ENCODE measurements around the gene ARID4A.

The ARID4A gene

DNA sequence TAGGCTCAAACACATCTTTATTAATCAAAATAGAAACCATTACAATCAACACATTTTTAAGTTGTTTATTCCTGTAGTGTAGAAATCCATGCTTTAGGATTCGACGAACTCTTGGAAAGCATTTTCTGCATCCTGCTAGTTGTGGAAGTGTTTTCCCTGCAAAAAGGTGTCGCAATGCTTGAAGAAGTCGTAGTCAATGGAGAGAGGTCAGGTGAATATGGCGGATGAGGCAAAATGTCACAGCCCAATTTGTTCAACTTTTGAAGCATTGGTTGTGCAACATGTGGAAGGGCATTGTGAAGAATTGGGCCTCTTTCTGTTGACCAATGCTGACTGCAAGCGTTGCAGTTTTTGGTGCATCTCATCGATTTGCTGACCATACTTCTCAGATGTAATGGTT, 4.2 kb upstream of the ARID4A start:
- Histone ChIP-seq H3K9ac (ENCODE audit: low read depth, low read length, poor library complexity) (no peak overlapping the region), H3K79me1 (ENCODE audit: low read depth, low read length) (peaks cover 9% of the 10 kb centered on the region), H4K8ac (ENCODE audit: low read depth, low read length) (no peak overlapping the region), H2BK5ac (ENCODE audit: low read length) (no peak overlapping the region), H3K4me1 (ENCODE audit: control insufficient read depth in 2 of 2, insufficient read depth in 1 of 2, low read depth in 1 of 2, low read length in 2 of 2) (peaks cover 0 to 4% of the 10 kb centered on the region in 2 donors), H2BK15ac (ENCODE audit: low read length) (no peak overlapping the region), H3K4ac (ENCODE audit: low read length) (no peak overlapping the region), H3K4me2 (ENCODE audit: insufficient read depth, low read length, poor library complexity, severe bottlenecking) (no peak overlapping the region), H3K4me3 (ENCODE audit: low read length in 2 of 2) (no peak overlapping the region), H2AK5ac (ENCODE audit: low read depth, low read length) (no peak overlapping the region), H4K91ac (ENCODE audit: low read depth, low read length, poor library complexity) (no peak overlapping the region), H3K36me3 (replicated peaks in 1 of 2; ENCODE audit: control insufficient read depth in 2 of 2, insufficient read depth in 2 of 2, low read length in 2 of 2) (peaks cover 9 to 69% of the 10 kb centered on the region in 2 donors), H3K18ac (ENCODE audit: low read length) (no peak overlapping the region), H3K9me3 (replicated peaks in 1 of 2; ENCODE audit: control insufficient read depth in 2 of 2, insufficient read depth in 1 of 2, low read depth in 1 of 2, low read length in 2 of 2) (no peaks in the 10 kb centered on the region), H2BK120ac (ENCODE audit: low read depth, low read length) (no peak overlapping the region), H3K14ac (ENCODE audit: low read length) (no peak overlapping the region), H2BK12ac (ENCODE audit: low read length) (no peak overlapping the region), H3K23ac (ENCODE audit: low read depth, low read length, poor library complexity) (no peak overlapping the region), H2AFZ (ENCODE audit: low read length) (no peak overlapping the region), H3K27me3 (ENCODE audit: control insufficient read depth in 3 of 3, insufficient read depth in 3 of 3, low read depth in 1 of 3, low read length in 3 of 3) (no peaks in the 10 kb centered on the region), H3K27ac (replicated peaks; ENCODE audit: low read length) (no peak overlapping the region)
- no peak for DNase-seq (ENCODE audit: low spot score)
- WGBS, 2 donors (ENCODE audit: extremely low coverage in 2 of 2, insufficient read length in 2 of 2, insufficient replicate concordance in 1 of 2) = no CpG with 5 or more reads among the region's 7 CpGs

DNA sequence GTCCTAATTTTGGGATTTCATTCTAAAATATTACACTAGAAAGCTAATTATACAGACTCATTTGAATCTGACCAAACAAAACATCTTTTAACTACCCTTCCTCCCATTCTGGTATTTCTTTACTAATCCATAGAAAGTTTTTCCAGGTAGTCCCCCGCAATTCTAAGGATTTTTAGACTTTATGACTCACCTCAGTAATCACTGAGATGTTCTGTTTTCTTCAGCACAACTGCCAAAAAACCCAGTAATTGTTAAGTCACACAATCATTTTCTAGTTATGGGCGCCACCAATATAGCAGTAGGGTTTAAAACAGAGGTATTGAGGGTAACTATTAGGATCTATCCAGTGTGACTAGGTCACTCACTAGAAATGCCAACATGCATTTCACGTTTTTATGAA, 1.6 kb upstream of the ARID4A start:
- Histone ChIP-seq H3K9ac (ENCODE audit: low read depth, low read length, poor library complexity) (no peak overlapping the region), H3K4me2 (ENCODE audit: insufficient read depth, low read length, poor library complexity, severe bottlenecking) (peak overlapping the region; percentile 53), H2AK5ac (ENCODE audit: low read depth, low read length) (no peak overlapping the region), H3K4me1 (ENCODE audit: control insufficient read depth in 2 of 2, insufficient read depth in 1 of 2, low read depth in 1 of 2, low read length in 2 of 2) (peaks cover 0 to 4% of the 10 kb centered on the region in 2 donors), H4K8ac (ENCODE audit: low read depth, low read length) (no peak overlapping the region), H4K91ac (ENCODE audit: low read depth, low read length, poor library complexity) (no peak overlapping the region), H3K79me1 (ENCODE audit: low read depth, low read length) (peaks cover 12% of the 10 kb centered on the region), H2BK15ac (ENCODE audit: low read length) (no peak overlapping the region), H3K4me3 (ENCODE audit: low read length in 2 of 2) (peak overlapping the region; percentile 51 to 66), H2BK12ac (ENCODE audit: low read length) (no peak overlapping the region), H3K18ac (ENCODE audit: low read length) (no peak overlapping the region), H3K27me3 (ENCODE audit: control insufficient read depth in 3 of 3, insufficient read depth in 3 of 3, low read depth in 1 of 3, low read length in 3 of 3) (no peaks in the 10 kb centered on the region), H2BK120ac (ENCODE audit: low read depth, low read length) (no peak overlapping the region), H3K14ac (ENCODE audit: low read length) (no peak overlapping the region), H3K27ac (replicated peaks; ENCODE audit: low read length) (no peak overlapping the region), H3K23ac (ENCODE audit: low read depth, low read length, poor library complexity) (no peak overlapping the region), H2AFZ (ENCODE audit: low read length) (no peak overlapping the region), H3K4ac (ENCODE audit: low read length) (no peak overlapping the region), H3K36me3 (replicated peaks in 1 of 2; ENCODE audit: control insufficient read depth in 2 of 2, insufficient read depth in 2 of 2, low read length in 2 of 2) (peaks cover 9 to 58% of the 10 kb centered on the region in 2 donors), H2BK5ac (ENCODE audit: low read length) (no peak overlapping the region), H3K9me3 (replicated peaks in 1 of 2; ENCODE audit: control insufficient read depth in 2 of 2, insufficient read depth in 1 of 2, low read depth in 1 of 2, low read length in 2 of 2) (no peaks in the 10 kb centered on the region)
- no peak for DNase-seq (ENCODE audit: low spot score)
- no CpG with 5 or more reads among the region's 3 CpGs for WGBS, 2 donors (ENCODE audit: extremely low coverage in 2 of 2, insufficient read length in 2 of 2, insufficient replicate concordance in 1 of 2)

GRCh38 chr14:58297412-58297761, 968 bp upstream of the ARID4A start:
- no CpG with 5 or more reads among the region's 10 CpGs for WGBS, 2 donors (ENCODE audit: extremely low coverage in 2 of 2, insufficient read length in 2 of 2, insufficient replicate concordance in 1 of 2)
- Histone ChIP-seq H2BK120ac (ENCODE audit: low read depth, low read length) (no peak overlapping the region), H3K9me3 (replicated peaks in 1 of 2; ENCODE audit: control insufficient read depth in 2 of 2, insufficient read depth in 1 of 2, low read depth in 1 of 2, low read length in 2 of 2) (no peaks in the 10 kb centered on the region), H2BK15ac (ENCODE audit: low read length) (no peak overlapping the region), H2BK5ac (ENCODE audit: low read length) (no peak overlapping the region), H3K4me2 (ENCODE audit: insufficient read depth, low read length, poor library complexity, severe bottlenecking) (peak overlapping the region; percentile 44), H3K4me3 (ENCODE audit: low read length in 2 of 2) (peak overlapping the region; percentile 66 to 83), H2AFZ (ENCODE audit: low read length) (peak overlapping the region; percentile 88), H4K91ac (ENCODE audit: low read depth, low read length, poor library complexity) (no peak overlapping the region), H3K27ac (replicated peaks; ENCODE audit: low read length) (peak overlapping the region; percentile 80), H2BK12ac (ENCODE audit: low read length) (no peak overlapping the region), H3K14ac (ENCODE audit: low read length) (no peak overlapping the region), H4K8ac (ENCODE audit: low read depth, low read length) (no peak overlapping the region), H3K18ac (ENCODE audit: low read length) (peak overlapping the region; percentile 76), H3K4ac (ENCODE audit: low read length) (no peak overlapping the region), H3K9ac (ENCODE audit: low read depth, low read length, poor library complexity) (peak overlapping the region; percentile 70), H3K79me1 (ENCODE audit: low read depth, low read length) (peaks cover 12% of the 10 kb centered on the region), H3K27me3 (ENCODE audit: control insufficient read depth in 3 of 3, insufficient read depth in 3 of 3, low read depth in 1 of 3, low read length in 3 of 3) (no peaks in the 10 kb centered on the region), H3K4me1 (ENCODE audit: control insufficient read depth in 2 of 2, insufficient read depth in 1 of 2, low read depth in 1 of 2, low read length in 2 of 2) (peaks cover 0 to 4% of the 10 kb centered on the region in 2 donors), H3K36me3 (replicated peaks in 1 of 2; ENCODE audit: control insufficient read depth in 2 of 2, insufficient read depth in 2 of 2, low read length in 2 of 2) (peaks cover 9 to 55% of the 10 kb centered on the region in 2 donors), H2AK5ac (ENCODE audit: low read depth, low read length) (no peak overlapping the region), H3K23ac (ENCODE audit: low read depth, low read length, poor library complexity) (no peak overlapping the region)
- no peak for DNase-seq (ENCODE audit: low spot score)

DNA sequence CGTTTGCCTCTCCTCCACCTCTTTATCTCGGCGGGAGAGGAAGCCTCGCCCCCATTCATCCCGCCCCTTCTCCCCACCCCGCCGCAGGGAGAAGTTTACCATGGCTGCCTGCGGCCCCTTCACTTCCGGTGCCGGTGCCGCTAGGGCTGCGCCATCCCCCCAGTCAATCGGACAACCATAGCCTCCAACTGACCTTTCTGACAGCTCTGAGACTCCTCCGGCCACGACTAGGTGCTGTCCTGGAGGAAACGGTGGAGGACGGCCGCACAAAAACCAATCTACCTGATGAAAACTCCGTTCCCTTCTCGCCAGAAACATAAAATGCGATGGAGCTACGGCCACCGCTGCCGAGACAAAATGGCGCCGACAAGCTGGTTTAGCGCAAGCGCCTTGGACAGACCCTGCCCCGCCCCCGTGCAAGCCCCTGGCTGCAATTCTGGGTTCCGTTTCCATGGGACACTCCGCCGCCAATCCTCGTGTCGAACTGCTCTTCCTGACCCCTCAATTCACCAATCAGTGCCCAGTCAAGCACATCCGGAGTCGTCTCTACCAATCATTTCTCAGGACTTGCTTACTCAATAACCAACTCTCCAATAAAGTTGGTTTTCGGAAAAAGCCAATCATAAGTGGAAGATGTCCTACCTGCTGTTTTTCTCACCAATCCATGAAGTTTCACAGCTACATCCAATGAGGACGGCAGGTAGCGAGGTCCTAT, 436 bp upstream of the ARID4A start:
- Histone ChIP-seq H3K79me1 (ENCODE audit: low read depth, low read length) (peaks cover 13% of the 10 kb centered on the region), H3K27me3 (ENCODE audit: control insufficient read depth in 3 of 3, insufficient read depth in 3 of 3, low read depth in 1 of 3, low read length in 3 of 3) (no peaks in the 10 kb centered on the region), H3K4me2 (ENCODE audit: insufficient read depth, low read length, poor library complexity, severe bottlenecking) (no peak overlapping the region), H3K4me3 (ENCODE audit: low read length in 2 of 2) (peak overlapping the region; percentile 66 to 97), H3K23ac (ENCODE audit: low read depth, low read length, poor library complexity) (no peak overlapping the region), H2AK5ac (ENCODE audit: low read depth, low read length) (no peak overlapping the region), H3K4me1 (ENCODE audit: control insufficient read depth in 2 of 2, insufficient read depth in 1 of 2, low read depth in 1 of 2, low read length in 2 of 2) (peaks cover 0 to 4% of the 10 kb centered on the region in 2 donors), H4K91ac (ENCODE audit: low read depth, low read length, poor library complexity) (no peak overlapping the region), H3K27ac (replicated peaks; ENCODE audit: low read length) (peak overlapping the region; percentile 95), H3K4ac (ENCODE audit: low read length) (no peak overlapping the region), H2BK15ac (ENCODE audit: low read length) (no peak overlapping the region), H2BK120ac (ENCODE audit: low read depth, low read length) (no peak overlapping the region), H4K8ac (ENCODE audit: low read depth, low read length) (no peak overlapping the region), H2AFZ (ENCODE audit: low read length) (peak overlapping the region; percentile 93), H3K36me3 (replicated peaks in 1 of 2; ENCODE audit: control insufficient read depth in 2 of 2, insufficient read depth in 2 of 2, low read length in 2 of 2) (peaks cover 9 to 55% of the 10 kb centered on the region in 2 donors), H3K18ac (ENCODE audit: low read length) (peak overlapping the region; percentile 98), H3K9me3 (replicated peaks in 1 of 2; ENCODE audit: control insufficient read depth in 2 of 2, insufficient read depth in 1 of 2, low read depth in 1 of 2, low read length in 2 of 2) (no peaks in the 10 kb centered on the region), H3K9ac (ENCODE audit: low read depth, low read length, poor library complexity) (peak overlapping the region; percentile 91), H2BK12ac (ENCODE audit: low read length) (no peak overlapping the region), H3K14ac (ENCODE audit: low read length) (peak overlapping the region; percentile 65), H2BK5ac (ENCODE audit: low read length) (no peak overlapping the region)
- DNase-seq (ENCODE audit: low spot score) = peak; percentile 100
- no CpG with 5 or more reads among the region's 40 CpGs for WGBS, 2 donors (ENCODE audit: extremely low coverage in 2 of 2, insufficient read length in 2 of 2, insufficient replicate concordance in 1 of 2)
